H1 (cell line): ENCODE results near the gene GGA1. TPM values are rescaled to one million over a fixed set of nuclear protein-coding genes. Genes with fewer than 3 reads are reported as not detected.
A peak's percentile ranks its signal among the peaks of the same experiment; 100 is the strongest.

Source experiments
- CTCF ChIA-PET: fragments of 300-600 bp; sonication (Branson Sonifier 250); formaldehyde crosslinking; loops from one replicate; lab custom pipeline; 2021; ENCODE audit not compliant: partially characterized antibody; lab: Charles Lee
- POLR2A ChIA-PET: fragments of 300-600 bp; sonication (Branson Sonifier 250); formaldehyde crosslinking; loops from one replicate; lab custom pipeline; 2021; ENCODE audit warnings: inconsistent platforms; ENCODE audit not compliant: partially characterized antibody; lab: Charles Lee
- DNase-seq, 2 experiments: peaks; one replicate each; pipeline versions ENCODE4 v3.0.0 to v3.0.0-alpha.2; 2010 to 2022; ENCODE audit warnings: low spot score in 2 of 2, low read depth in 1 of 2, mixed read lengths in 1 of 2
- FAIRE-seq: peaks from 2 replicates; lab custom pipeline; 2011; peaks lifted over from hg19 to GRCh38; lab: Jason Lieb, UNC
- H2AFZ ChIP-seq: 2 replicates; pipeline ENCODE4 v1.8.1; 2012; ENCODE audit warnings: low read length, inconsistent platforms
- H2AK5ac ChIP-seq: 2 replicates; pipeline ENCODE4 v1.6.1; 2013; ENCODE audit warnings: low read depth, low read length
- H2BK120ac ChIP-seq: replicated peaks from 2 replicates; pipeline ENCODE3; 2013; ENCODE audit warnings: low read depth, low read length, inconsistent platforms
- H2BK12ac ChIP-seq: 2 replicates; pipeline ENCODE4 v1.6.1; 2013; ENCODE audit warnings: low read depth, low read length
- H2BK15ac ChIP-seq: 2 replicates; pipeline ENCODE4 v1.6.1; 2013; ENCODE audit warnings: low read length
- H2BK20ac ChIP-seq: 2 replicates; pipeline ENCODE4 v1.6.1; 2013; ENCODE audit warnings: low read length
- H2BK5ac ChIP-seq: 2 replicates; pipeline ENCODE4 v1.6.1; 2013; ENCODE audit warnings: low read depth, low read length
- H3K14ac ChIP-seq: 2 replicates; pipeline ENCODE4 v1.6.1; 2013; ENCODE audit warnings: inconsistent platforms; ENCODE audit not compliant: insufficient read length
- H3K18ac ChIP-seq: 2 replicates; pipeline ENCODE4 v1.6.1; 2013; ENCODE audit warnings: low read length; ENCODE audit errors: extremely low read depth
- H3K23ac ChIP-seq: 2 replicates; pipeline ENCODE4 v1.6.1; 2013; ENCODE audit warnings: inconsistent platforms; ENCODE audit not compliant: insufficient read length
- H3K23me2 ChIP-seq: 2 replicates; pipeline ENCODE4 v1.6.1; 2013; ENCODE audit warnings: low read depth, low read length
- H3K27ac ChIP-seq: 2 replicates; pipeline ENCODE4 v1.6.1; 2011; ENCODE audit warnings: low read depth, low read length, inconsistent platforms
- H3K27me3 ChIP-seq, 4 experiments: replicated peaks in 1 of 4; 1 replicate in 1 of 4; 2 replicates in 3 of 4; pipeline versions ENCODE4 v1.6.1 to v1.8.1; 2011 to 2013; ENCODE audit warnings: low read length in 3 of 4, mild to moderate bottlenecking in 3 of 4, inconsistent platforms in 2 of 4, mixed read lengths in 2 of 4, moderate library complexity in 1 of 4; ENCODE audit not compliant: control insufficient read depth in 3 of 4, insufficient read depth in 3 of 4; ENCODE audit errors: extremely low read depth in 1 of 4
- H3K36me3 ChIP-seq, 4 experiments: 2 replicates each; pipeline versions ENCODE4 v1.6.1 to v1.8.1; 2011 to 2013; ENCODE audit warnings: mild to moderate bottlenecking in 4 of 4, low read length in 3 of 4, moderate library complexity in 2 of 4, control low read depth in 1 of 4, inconsistent platforms in 1 of 4; ENCODE audit not compliant: insufficient read depth in 4 of 4, control insufficient read depth in 2 of 4
- H3K4ac ChIP-seq: replicated peaks from 2 replicates; pipeline ENCODE3; 2013; ENCODE audit warnings: low read length, low read depth, mixed read lengths, inconsistent platforms; ENCODE audit not compliant: insufficient read length
- H3K4me1 ChIP-seq, 4 experiments: replicated peaks in 1 of 4; 1 replicate in 1 of 4; 2 replicates in 3 of 4; pipeline versions ENCODE4 v1.6.1 to v1.8.1; 2011 to 2013; ENCODE audit warnings: low read length in 3 of 4, inconsistent platforms in 2 of 4, mixed read lengths in 1 of 4; ENCODE audit not compliant: insufficient read depth in 4 of 4, control insufficient read depth in 3 of 4
- H3K4me2 ChIP-seq, 2 experiments: 2 replicates each; pipeline versions ENCODE4 v1.6.1 to v1.8.1; 2011 to 2013; ENCODE audit warnings: low read depth in 2 of 2, low read length in 2 of 2, control low read depth in 1 of 2, inconsistent platforms in 1 of 2, mild to moderate bottlenecking in 1 of 2; ENCODE audit not compliant: insufficient read depth in 1 of 2
- H3K4me3 ChIP-seq, 4 experiments: fragments of 200-600, 300-600 bp in 1 of 4; sonication (generic), shearing (Covaris generic), sonication (Bioruptor Twin) in 1 of 4; 2 replicates each; pipeline versions ENCODE4 v1.5.1 to v1.8.1; 2011 to 2016; ENCODE audit warnings: low read length in 4 of 4, low read depth in 3 of 4, control low read depth in 2 of 4, inconsistent platforms in 2 of 4, mild to moderate bottlenecking in 2 of 4, mixed read lengths in 1 of 4, moderate library complexity in 1 of 4; ENCODE audit not compliant: insufficient read depth in 2 of 4; ENCODE audit errors: extremely low read depth in 1 of 4
- H3K56ac ChIP-seq: replicated peaks from 2 replicates; pipeline ENCODE3; 2013; ENCODE audit warnings: low read depth, mild to moderate bottlenecking, mixed read lengths, low read length, inconsistent platforms; ENCODE audit not compliant: insufficient read length
- H3K79me1 ChIP-seq: 2 replicates; pipeline ENCODE4 v1.6.1; 2013; ENCODE audit warnings: low read depth, low read length, control low read depth
- H3K79me2 ChIP-seq, 2 experiments: 2 replicates each; pipeline versions ENCODE4 v1.6.1 to v1.8.1; 2012 to 2013; ENCODE audit warnings: low read length in 2 of 2, mild to moderate bottlenecking in 2 of 2, inconsistent platforms in 1 of 2; ENCODE audit not compliant: insufficient read depth in 2 of 2, control insufficient read depth in 1 of 2
- H3K9ac ChIP-seq, 4 experiments: replicated peaks in 1 of 4; 1 replicate in 1 of 4; 2 replicates in 3 of 4; pipeline versions ENCODE4 v1.6.1 to v1.8.1; 2011 to 2013; ENCODE audit warnings: low read depth in 3 of 4, low read length in 3 of 4, control low read depth in 2 of 4, mild to moderate bottlenecking in 2 of 4, moderate library complexity in 2 of 4, inconsistent platforms in 1 of 4; ENCODE audit errors: extremely low read depth in 1 of 4
- H3K9me3 ChIP-seq, 2 experiments: 2 replicates each; pipeline versions ENCODE4 v1.6.1 to v1.8.1; 2012 to 2013; ENCODE audit warnings: mild to moderate bottlenecking in 2 of 2, moderate library complexity in 2 of 2, control low read depth in 1 of 2, inconsistent platforms in 1 of 2, low read depth in 1 of 2, low read length in 1 of 2, mixed read lengths in 1 of 2; ENCODE audit not compliant: insufficient read depth in 2 of 2
- H4K20me1 ChIP-seq, 2 experiments: replicated peaks in 1 of 2; 2 replicates each; pipeline versions ENCODE3 to v1.8.1; 2011 to 2013; ENCODE audit warnings: inconsistent platforms in 2 of 2, low read length in 2 of 2, mild to moderate bottlenecking in 1 of 2; ENCODE audit not compliant: insufficient read depth in 2 of 2, control insufficient read depth in 1 of 2
- H4K5ac ChIP-seq: 2 replicates; pipeline ENCODE4 v1.6.1; 2013; ENCODE audit warnings: low read length, low read depth, mixed read lengths, inconsistent platforms; ENCODE audit not compliant: insufficient read length
- H4K8ac ChIP-seq: 2 replicates; pipeline ENCODE4 v1.8.0; 2013; ENCODE audit warnings: mild to moderate bottlenecking, moderate library complexity, low read length, inconsistent platforms; ENCODE audit not compliant: insufficient read depth; ENCODE audit errors: extremely low read depth
- H4K91ac ChIP-seq: replicated peaks from 2 replicates; pipeline ENCODE3; 2013; ENCODE audit warnings: low read length, mixed read lengths, inconsistent platforms; ENCODE audit not compliant: insufficient read length
- FOSL1 ChIP-seq: IDR thresholded peaks from 2 replicates; pipeline ENCODE4 v1.6.1; 2011; ENCODE audit warnings: mild to moderate bottlenecking, low read depth, low read length, moderate library complexity; ENCODE audit not compliant: insufficient read depth
- GTF2F1 ChIP-seq: IDR thresholded peaks from 2 replicates; pipeline ENCODE4 v1.6.1; 2012; ENCODE audit warnings: low read depth, low read length, improper control_type of control experiment, borderline replicate concordance
- PHF8 ChIP-seq: fragments of 200-600 bp; sonication (generic); conservative IDR thresholded peaks from 2 replicates; pipeline ENCODE4 v1.7.1; 2012; ENCODE audit warnings: low read depth, mild to moderate bottlenecking, inconsistent platforms, low read length, moderate library complexity
- POLR2AphosphoS5 ChIP-seq: IDR thresholded peaks from 2 replicates; pipeline ENCODE4 v1.6.1; 2011; ENCODE audit warnings: low read depth, low read length
- RBBP5 ChIP-seq: IDR thresholded peaks from 2 replicates; pipeline ENCODE4 v1.7.1; 2012; ENCODE audit warnings: low read depth, mild to moderate bottlenecking, inconsistent platforms, low read length, moderate library complexity, borderline replicate concordance
- RNF2 ChIP-seq: fragments of 200-900, 300-1000 bp; sonication (generic); IDR thresholded peaks from 2 replicates; pipeline ENCODE4 v1.7.1; 2016; ENCODE audit warnings: borderline replicate concordance, low read depth, mild to moderate bottlenecking, antibody characterized with exemption, low read length; ENCODE audit not compliant: poor library complexity, severe bottlenecking; ENCODE audit errors: missing control alignments
- SP1 ChIP-seq: IDR thresholded peaks from 2 replicates; pipeline ENCODE4 v1.6.1; 2011; ENCODE audit warnings: low read depth, low read length
- SP4 ChIP-seq: IDR thresholded peaks from 2 replicates; pipeline ENCODE4 v1.6.1; 2012; ENCODE audit warnings: low read length, inconsistent platforms
- SRF ChIP-seq: IDR thresholded peaks from 2 replicates; pipeline ENCODE4 v1.6.1; 2011; ENCODE audit warnings: mild to moderate bottlenecking, low read depth, low read length, moderate library complexity
- TCF12 ChIP-seq: IDR thresholded peaks from 2 replicates; pipeline ENCODE4 v1.6.1; 2011; ENCODE audit warnings: low read depth, mild to moderate bottlenecking, low read length
- TEAD4 ChIP-seq: IDR thresholded peaks from 2 replicates; pipeline ENCODE4 v1.6.1; 2012; ENCODE audit warnings: low read depth, low read length, inconsistent platforms, mixed read lengths
- WGBS, 2 experiments: shearing (Covaris generic) in 1 of 2; methylation state at CpG; one replicate each; pipeline versions ENCODE4 v1.1.6 to v1.1.7; 2013 to 2015; ENCODE audit warnings: low lambda C conversion rate in 2 of 2, mixed read lengths in 2 of 2, inconsistent platforms in 1 of 2, low coverage in 1 of 2, missing lambda C conversion rate in 1 of 2; ENCODE audit not compliant: insufficient replicate concordance in 2 of 2, insufficient coverage in 1 of 2, insufficient read length in 1 of 2; ENCODE audit errors: extremely low coverage in 1 of 2, missing lambda C conversion rate in 1 of 2; 5-methylcytosine and 5-hydroxymethylcytosine counted together
- polyA plus RNA-seq, 7 experiments: library from polyadenylated mRNA; depleted of rRNA in 3 of 7; stranded (reverse) in 5 of 7; unstranded in 2 of 7; fragments of >200 nt in 5 of 7; fragments of 200-250 nt in 2 of 7; gene quantifications; 1 replicate in 5 of 7; 2 replicates in 1 of 7; 4 replicates in 1 of 7; pipeline versions ENCODE4 v1.2.1 to v1.2.3, GENCODE V29; 2011 to 2013; ENCODE audit warnings: missing spikeins in 2 of 7, mixed read lengths in 2 of 7
- total RNA-seq: library from RNA; stranded (reverse); fragmentation: NEBNext Ultra II Directional; extraction: Animal tissue kit (Norgen Biotek cat#: 25700); gene quantifications from 2 replicates; pipeline ENCODE4 v1.2.1, GENCODE V29; 2021

GGA1 gene
- total and polyA plus RNA-seq, 2 of the 8 experiments (the other 6 are each of a cell fraction or from before 2014, with no cell fraction given): 49.3 to 57.2 TPM

DNA sequence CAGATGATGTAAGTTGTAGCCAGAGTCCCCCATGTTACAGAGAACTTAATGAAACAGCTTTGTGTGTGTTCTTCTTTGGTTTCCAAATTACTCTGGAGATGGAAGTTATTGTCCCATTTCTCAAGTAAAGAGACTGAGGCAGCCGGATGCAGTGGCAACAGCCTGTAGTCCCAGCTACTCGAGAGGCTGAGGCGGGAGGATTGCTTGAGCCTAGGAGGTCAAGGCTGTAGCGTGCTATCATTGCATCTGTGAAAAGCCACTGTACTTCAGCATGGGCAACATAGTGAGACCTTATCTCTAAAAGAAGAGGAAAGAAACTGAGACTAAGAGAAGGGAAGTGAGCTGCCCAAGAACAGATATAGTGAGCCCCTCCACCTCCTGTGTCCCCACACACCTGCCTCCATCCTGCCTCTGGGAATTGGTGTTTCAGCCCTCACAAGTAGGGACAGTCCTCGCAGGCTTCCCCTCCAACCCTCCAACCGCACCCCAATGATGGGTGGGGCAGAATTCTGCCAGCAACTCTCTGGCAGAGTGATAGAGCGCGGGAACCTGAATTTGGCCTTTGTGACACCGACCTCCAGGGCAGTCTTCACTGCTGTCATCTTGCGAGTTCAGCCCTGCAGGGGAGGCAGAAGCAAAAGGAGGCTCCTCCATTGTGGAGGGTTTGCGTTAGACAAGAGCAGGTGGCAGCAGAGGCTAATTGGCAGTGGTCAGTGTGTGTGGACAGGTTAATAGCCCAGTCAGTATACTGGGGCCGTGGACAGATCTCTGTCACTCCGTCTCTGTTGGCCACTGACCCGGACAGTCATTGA lies 51.5 kb downstream of the GGA1 start:
- no peak overlapping the region for H4K91ac ChIP-seq
- H2AK5ac ChIP-seq: 0 out of 2 replicates have a peak overlapping the region, but pooled peaks have one; percentile 9
- H2BK15ac ChIP-seq: no peak overlapping the region
- H3K27ac ChIP-seq: no peak overlapping the region
- POLR2A ChIA-PET: interaction anchor here (0.9 to 5.1 kb wide), 8 partner anchors 12 to 144 kb away, joined by 3 to 37 read pairs (median 14); partner anchors contain the start of genes LGALS1 and TRIOBP
- H3K18ac ChIP-seq: no peak overlapping the region
- H3K4me1 ChIP-seq: peaks cover 0 to 21% (median 6%) of the 10 kb centered on the region in 4 experiments; a peak in 5 of 7 replicates
- CTCF ChIA-PET: interaction anchor here (0.7 to 12.1 kb wide), 12 partner anchors 11 to 158 kb away, joined by 3 to 165 read pairs (median 4); partner anchors contain the start of gene SH3BP1
- no peaks in the 10 kb centered on the region for H3K27me3 ChIP-seq
- H3K9ac ChIP-seq: peak overlapping the region in 3 of 4 experiments; percentile 62 to 78 (median 68); a peak in 3 of 7 replicates
- no peak overlapping the region for H3K4ac ChIP-seq
- no peak overlapping the region for H2BK5ac ChIP-seq
- H4K8ac ChIP-seq: no peak overlapping the region
- peaks cover 11% of the 10 kb centered on the region for H3K23me2 ChIP-seq
- H2BK12ac ChIP-seq: no peak overlapping the region
- no peak overlapping the region for H4K5ac ChIP-seq
- peaks cover 27% of the 10 kb centered on the region for H3K79me1 ChIP-seq
- no peaks in the 10 kb centered on the region for H3K36me3 ChIP-seq
- FAIRE-seq (no peak), DNase-seq (no peak)
- no peak overlapping the region for H3K56ac ChIP-seq
- H2BK20ac ChIP-seq: no peak overlapping the region
- no peak overlapping the region for H3K14ac ChIP-seq
- no peak overlapping the region for H3K23ac ChIP-seq
- H2AFZ ChIP-seq: no peak overlapping the region
- WGBS, 2 experiments: 87% methylated on average over 14 of the region's 14 CpGs; no CpG with 5 or more reads in 1 of the 2 experiments
- peaks cover 23 to 37% of the 10 kb centered on the region in 2 experiments for H4K20me1 ChIP-seq
- no peak overlapping the region for H2BK120ac ChIP-seq
- H3K9me3 ChIP-seq: no peaks in the 10 kb centered on the region
- peak overlapping the region; percentile 71 to 94 (median 76); a peak in 6 of 8 replicates for H3K4me3 ChIP-seq
- H3K79me2 ChIP-seq: peaks cover 25 to 56% of the 10 kb centered on the region in 2 experiments; a peak in 3 of 4 replicates
- H3K4me2 ChIP-seq: peak overlapping the region; percentile 93 to 95
- no peak for TF ChIP-seq SRF
- TF ChIP-seq TEAD4: no peak
- no peak for TF ChIP-seq FOSL1
- no peak for TF ChIP-seq PHF8
- no peak for TF ChIP-seq SP1
- TF ChIP-seq SP4: no peak
- no peak for TF ChIP-seq RNF2
- no peak for TF ChIP-seq POLR2AphosphoS5
- TF ChIP-seq GTF2F1: no peak
- no peak for TF ChIP-seq TCF12
- TF ChIP-seq RBBP5: no peak
